ENCODE results near the gene SLCO2A1.

The SLCO2A1 gene

DNA sequence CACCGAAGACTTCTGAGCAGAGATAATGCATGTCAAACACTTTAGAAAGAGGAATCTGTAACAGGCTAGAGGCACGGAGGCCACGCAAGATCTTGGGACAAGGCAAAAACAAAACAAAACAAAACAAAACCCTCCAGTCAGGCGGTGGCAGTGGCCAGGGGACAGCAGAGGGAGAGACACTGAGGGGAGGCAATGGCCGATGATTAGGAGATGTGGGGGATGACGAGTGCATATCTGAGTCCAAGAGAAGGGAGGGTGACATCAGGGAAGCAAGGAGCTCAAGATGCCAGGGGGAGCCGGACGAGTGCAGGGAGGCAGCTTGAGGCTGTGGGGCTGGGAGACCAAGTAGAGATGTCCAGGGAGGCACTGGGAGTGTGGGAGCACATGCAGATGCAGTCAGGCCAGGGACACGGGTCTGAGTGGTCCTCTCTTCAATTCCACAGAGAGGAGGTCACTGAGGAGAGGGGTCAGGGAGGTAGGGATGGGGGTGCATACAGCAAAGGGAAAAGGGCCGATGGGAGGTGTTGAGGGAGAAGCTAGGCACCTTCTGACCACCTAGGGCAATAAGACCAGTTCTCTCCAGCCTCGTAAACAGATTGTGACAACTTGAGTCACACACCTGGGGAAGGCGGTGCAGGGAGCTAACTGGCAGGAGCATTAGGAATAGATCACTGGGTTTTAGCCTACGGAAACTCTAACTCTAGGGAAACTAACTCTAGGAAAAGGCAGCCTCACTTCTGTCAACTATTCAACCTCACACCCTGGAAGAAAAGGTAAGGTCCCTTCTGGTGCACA is 29.6 kb downstream of the SLCO2A1 start:
- DNase-seq (ENCODE audit: low read depth, low spot score): no peak

DNA sequence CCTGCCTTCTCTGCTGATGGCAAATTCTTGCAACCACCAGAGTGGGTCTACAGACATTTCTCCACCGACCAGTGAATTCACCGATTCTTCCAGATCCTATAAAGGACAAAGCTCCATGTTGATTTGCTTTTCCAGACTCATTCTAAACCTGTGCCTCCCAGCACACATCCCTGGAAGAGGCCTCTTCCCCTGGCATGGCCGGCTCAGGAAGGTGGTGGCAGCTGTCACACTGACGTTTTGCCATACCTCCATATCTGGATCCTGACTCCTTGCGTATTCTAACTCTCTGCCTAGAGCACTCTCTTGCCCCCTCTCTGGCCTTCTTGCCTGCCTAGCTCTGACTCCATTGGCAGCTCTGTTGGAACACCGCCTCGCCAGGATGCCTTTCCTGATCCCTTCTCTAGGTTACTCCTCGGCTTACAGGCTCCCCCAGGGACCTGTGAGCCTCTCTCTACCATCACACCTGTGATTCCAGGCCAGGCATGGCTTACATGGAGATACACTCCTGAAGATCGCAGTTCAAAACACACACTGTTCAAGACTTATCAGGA is 31.0 kb downstream of the SLCO2A1 start:
- no peak for DNase-seq (ENCODE audit: low read depth, low spot score)

DNA sequence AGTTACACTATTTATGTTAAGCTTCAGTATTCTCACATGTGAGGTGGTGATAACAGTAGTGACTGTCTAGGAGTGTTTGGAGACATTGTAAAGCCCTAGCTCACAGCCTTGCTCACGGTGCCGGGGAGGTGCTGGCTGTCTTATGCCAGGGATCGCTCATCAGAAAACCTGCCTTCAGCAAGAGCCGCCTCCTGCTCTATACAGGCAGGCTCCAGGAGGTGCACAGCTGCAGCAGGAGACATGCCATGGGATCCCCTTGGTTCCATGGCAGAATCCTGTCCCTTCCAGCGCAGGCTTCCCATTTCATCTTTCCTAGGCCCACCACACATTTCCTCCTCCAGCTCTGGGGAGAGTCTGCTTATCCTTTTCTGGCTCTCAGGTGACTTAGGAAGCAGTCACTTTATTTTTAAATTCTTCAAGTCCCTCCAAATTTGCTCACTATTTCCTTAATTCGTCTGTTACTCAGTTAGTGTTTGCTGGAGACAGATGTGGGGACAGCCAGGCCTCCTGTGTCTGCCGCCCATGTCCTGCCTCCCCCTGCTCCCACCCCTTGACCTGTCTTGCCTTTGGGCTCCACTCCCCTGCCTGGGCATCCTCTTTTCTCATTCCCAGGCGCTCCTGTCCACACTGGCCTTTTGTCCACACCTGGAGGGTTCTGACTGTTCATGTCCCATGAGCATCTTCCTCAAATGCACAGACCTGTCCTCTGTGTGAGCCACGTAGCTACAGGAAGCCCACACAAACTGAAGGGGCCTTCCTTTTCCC is 31.7 kb downstream of the SLCO2A1 start:
- no peak for DNase-seq (ENCODE audit: low read depth, low spot score)

DNA sequence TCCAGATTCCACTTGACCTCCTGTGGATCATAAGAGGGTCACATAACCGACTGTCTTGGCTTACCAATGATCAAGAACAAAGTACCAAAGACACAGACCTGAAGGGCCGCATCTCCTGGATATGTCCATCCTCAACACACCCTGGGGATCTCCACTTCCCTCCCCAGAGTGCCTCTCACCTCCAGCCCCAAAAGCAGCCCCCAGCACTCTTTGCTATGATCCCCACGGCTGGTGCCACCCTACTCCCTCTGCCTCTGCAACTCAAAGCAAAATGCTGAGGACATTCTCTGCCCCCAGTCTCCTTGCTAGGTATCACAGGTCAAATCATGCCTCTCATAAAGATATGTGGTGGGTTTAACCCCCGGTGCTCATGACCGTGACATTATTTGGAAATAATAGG is 32.7 kb downstream of the SLCO2A1 start:
- no peak for DNase-seq (ENCODE audit: low read depth, low spot score)

DNA sequence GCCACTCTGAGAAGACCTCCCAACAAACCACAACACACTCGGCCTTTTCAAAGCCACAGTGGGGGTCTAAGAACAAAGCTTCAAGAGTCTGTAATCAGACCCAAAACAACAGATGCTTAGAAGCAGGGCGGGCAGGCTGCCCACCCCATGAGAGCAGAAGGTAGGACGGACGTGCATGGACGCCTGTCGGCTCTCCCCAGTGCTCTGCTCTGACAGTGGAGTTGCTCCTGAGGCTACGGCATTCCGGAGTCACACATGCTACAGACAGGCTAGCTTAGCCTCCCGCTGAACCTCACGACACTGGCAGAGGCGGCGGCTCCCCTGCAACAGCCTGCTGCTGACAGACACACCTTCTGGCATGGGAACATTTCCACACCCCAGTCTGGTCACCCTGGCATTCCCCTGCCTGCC is 33.5 kb downstream of the SLCO2A1 start:
- peak; percentile 91 for DNase-seq (ENCODE audit: low read depth, low spot score)

DNA sequence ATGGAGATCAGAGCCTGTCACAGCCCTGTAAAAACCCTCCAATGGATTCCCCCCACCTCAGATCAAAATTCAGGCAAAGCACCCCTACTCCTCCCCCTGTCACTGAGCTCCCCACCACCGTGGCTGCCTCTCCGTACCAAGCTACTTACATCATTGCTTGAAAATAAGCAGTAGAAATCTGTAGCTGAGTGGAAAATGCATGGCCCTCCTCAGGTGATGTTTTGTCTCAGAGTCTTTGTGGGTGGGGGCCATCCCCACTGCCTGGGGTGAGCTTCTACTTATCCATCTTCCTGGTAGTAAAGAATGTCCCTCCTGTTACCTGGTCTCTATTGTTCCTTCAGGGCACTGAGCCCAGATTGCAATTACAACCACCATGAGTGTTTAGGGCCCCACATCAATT is 34.5 kb downstream of the SLCO2A1 start:
- no peak for DNase-seq (ENCODE audit: low read depth, low spot score)

DNA sequence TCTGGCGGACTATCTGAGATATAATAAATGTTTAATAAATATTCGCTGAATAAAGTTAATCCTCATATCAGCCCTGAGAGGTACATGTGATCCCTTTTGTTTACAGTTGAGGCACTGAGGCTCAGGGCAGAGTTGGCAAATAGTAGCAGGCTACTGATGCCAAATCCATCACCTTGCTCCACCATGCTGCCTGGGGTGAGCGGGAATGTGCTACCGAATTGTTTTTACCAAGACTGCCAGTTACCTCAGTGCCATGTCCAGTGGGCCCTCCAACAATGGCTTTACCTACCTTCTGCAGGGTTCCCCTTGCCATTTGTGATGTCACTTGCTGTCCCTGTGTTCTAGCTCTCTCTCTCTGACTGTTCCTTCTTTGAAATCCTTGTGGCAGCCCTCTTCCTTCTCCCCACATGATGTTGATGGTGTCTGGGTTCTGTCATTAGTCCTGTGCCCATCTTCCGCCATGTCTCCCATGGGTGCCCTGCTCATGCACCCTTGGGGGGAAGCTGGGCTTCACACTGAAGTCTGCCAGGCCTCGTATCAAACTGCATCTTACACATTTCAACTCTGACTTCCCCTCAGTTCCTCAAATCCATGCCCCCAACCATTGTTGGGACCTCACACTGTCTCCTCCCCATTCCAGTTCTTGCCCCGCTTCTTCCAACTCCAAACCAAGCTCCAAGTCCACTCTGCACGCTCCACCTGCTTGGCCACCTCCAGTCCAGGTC is 35.4 kb downstream of the SLCO2A1 start:
- DNase-seq (ENCODE audit: low read depth, low spot score): no peak

DNA sequence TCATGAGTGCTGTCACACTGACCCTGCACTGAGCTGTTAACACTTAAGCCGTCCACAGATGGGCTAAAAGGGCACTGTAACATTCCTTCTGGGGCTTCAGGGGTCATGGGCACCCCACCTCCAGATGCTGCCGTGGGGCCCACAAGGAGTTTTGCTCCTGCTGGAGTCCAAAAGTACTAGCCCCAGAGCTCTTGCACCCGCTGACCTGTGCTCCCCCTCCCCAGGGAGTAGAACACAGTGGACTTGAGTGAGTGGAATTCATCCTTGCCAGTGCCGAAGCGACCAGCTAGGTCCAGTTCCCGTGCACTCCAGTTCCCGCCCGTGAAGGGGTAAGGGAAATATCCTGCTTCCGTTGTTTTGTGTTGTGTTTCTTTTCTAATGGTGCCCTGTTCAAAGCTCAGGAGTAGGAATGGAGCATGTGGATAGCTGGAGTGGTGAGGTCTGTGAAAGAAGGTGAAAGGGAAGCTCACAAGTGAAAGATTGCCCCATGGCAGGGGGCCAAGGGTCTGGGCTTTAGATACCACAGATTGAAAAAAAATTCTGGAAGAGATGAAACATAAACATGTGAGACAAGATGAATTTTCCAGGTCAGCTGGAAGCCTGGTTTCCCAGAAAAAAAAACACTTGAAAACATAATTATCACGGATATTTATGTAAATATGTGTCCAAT is 36.6 kb downstream of the SLCO2A1 start:
- DNase-seq (ENCODE audit: low read depth, low spot score): no peak

DNA sequence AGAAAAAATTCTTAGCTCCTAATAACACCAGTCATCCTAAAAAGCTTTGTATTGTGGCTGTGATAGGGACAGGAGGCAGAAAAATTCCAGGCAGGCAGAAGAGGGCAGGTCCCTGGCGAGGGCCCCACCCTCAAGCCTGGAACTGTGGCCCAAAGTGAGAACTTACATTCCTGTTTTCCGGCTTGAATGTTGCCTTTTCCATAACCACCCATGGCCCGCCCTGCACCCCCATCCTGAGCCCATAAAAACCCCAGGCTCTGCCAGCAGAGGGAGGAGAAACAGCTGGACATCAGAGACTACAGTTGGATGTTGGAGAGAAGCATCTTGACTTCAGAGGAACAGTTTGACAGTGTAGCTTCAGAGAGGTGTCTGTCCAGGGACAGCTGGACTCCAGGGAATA is 37.3 kb downstream of the SLCO2A1 start:
- DNase-seq (ENCODE audit: low read depth, low spot score): no peak

DNA sequence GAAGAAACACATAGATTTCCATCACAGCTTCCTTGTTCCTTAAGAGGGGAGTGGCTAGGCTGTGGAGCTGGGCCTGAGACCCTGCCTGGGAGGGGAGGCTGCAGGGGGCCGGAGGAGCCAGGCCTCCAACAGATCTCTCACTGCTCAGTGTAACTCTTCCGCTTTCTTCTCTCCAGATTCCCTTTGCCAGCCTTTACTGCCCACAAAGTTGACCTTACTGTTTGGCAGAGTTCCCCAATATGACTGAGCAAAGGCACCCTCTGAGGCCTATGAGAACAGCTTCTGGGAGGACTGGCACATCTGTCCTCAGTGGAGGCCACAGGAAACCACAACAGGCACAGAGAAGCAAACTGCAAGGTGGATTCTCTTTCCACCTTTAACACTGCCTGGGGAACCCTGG is 38.1 kb downstream of the SLCO2A1 start:
- DNase-seq (ENCODE audit: low read depth, low spot score): no peak

DNA sequence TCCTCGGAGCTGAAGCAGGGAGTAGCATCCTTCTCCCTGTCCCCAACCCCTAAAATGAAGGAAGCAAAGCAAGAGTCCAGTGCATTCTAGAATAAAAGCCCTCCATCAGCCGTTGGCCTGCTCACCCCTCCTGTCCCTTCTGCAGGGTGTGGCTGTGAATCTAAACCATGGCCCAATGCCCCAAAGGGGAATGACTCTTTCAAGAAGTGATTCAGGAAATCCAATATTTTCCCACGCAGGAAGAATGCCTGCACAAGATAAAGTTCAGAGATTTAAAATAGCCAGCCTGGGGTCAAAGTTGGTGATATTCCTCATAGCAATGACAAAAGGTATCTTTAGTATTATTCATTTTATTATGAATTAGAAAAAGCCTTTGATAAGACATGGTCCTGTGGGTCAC is 38.5 kb downstream of the SLCO2A1 start:
- no peak for DNase-seq (ENCODE audit: low read depth, low spot score)

DNA sequence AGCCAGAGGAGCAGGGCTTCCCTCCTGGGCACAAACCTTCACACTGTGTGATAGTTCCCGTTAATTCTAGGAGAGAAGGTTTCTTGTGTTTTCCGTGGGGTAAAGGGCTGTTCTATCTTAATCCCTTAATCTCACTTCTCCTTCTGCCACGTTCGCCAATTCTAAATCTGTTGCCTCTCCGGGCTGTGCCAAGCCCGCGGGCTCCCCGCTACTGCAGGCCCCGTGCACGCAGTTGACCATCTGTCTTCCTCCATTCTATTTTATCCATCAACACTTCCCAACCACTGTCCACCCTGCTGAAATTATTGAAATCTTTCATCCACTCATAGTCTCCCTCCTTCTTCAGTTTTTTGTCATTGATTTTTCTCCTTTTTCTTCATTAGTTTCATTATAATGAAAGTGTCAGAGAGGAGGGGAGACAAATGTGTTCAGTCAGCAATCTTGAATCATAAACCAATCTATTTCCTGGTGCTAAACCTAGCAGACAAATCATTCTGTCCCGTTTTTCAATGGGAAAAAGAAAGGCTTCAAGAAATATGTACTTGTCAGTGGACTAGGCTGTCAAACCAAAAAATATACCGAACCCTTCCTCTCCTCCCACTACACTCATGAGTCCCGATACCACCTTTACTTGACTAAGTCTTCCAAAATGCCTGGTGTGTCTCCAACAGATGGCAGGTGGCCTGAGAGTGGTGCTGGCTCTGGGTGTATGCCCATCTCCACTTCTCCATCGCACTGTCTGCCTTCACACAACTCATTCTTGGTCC is 39.6 kb downstream of the SLCO2A1 start:
- DNase-seq (ENCODE audit: low read depth, low spot score): no peak

DNA sequence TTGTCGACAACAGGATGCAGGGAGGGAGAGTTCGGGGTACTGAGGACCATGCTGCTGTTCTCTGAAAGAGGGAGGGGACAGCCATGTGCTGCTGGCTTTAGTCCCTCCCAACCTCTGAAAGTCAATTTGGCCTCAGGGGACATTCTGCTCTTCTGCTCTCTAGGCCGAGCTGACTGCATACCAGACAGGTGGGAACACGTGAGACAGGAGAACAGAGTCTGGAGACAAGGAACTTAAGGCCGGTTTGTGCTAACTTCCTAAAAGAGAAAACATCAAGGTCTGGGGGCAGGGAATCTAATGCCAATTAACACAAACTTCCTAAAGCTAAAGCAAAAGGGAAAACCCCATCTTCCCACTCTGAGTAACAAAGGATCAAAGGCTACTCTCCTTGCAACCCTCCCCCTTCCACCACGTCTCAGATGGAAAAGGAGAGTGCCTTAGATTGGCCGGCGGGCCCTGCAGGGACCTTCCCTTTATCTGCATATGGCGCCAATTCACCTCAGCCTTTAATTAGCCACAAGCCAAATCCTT is 41.0 kb downstream of the SLCO2A1 start:
- peak; percentile 96 for DNase-seq (ENCODE audit: low read depth, low spot score)

DNA sequence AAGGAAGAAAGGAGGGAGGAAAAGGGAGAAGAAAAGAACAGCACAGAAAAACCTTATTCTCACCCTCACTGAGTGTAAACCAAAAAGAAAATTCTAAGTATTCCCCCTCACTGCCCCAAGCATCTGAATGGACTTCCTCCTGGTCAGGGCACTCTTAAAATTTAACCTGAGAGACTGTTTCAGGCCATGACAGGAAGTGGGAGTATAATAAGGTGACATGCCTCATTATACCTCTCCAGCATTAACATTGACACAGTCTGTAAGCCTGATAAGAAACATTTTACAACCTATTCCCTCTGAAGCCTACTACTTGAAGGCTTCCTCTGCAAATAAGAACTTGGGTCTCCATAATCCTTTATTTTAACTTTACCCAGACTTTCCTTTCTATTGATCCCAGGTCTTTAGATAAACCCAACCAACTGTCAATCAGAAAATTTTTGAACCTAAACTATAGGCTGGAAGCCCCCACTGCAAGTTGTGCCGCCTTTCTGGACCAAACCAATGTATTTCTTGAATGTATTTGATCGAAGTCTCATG is 41.7 kb downstream of the SLCO2A1 start:
- DNase-seq (ENCODE audit: low read depth, low spot score): no peak

DNA sequence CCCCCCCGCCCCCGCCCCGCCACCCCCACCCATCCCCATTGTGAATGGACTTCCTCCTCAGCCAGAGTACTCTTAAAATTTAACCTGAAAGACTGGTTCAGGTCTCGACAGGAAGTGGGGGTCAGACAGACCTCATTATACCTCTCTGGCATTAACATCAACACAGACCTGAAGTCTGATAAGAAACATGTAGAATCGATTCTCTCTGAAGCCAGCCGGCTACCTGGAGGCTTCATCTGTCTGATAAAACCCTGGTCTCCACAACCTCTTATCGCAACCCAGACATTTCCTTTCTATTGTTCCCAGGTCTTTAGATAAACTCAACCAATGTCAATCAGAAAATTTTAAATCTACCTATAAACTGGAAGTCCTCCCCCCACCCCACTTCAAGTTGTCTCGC is 42.6 kb downstream of the SLCO2A1 start:
- no peak for DNase-seq (ENCODE audit: low read depth, low spot score)

DNA sequence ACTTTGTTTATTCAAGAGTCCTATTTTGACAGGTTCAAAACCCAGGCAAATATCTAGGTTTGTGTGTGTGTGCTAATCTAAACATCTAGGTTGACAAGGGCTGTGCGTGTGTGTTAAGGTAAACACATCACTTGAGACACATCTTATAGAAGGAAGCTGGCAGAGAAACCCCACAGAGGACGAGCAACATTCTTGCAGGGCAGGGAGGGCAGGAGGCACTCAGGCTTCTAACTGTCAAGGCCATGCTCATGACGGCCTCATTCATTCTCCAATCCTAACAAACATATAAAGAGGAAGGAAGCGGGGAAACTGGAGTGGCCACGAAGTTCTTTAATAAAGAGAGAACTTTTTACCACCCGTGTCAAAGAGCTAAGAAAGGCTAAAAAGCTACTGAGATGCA is 43.4 kb downstream of the SLCO2A1 start:
- no peak for DNase-seq (ENCODE audit: low read depth, low spot score)

DNA sequence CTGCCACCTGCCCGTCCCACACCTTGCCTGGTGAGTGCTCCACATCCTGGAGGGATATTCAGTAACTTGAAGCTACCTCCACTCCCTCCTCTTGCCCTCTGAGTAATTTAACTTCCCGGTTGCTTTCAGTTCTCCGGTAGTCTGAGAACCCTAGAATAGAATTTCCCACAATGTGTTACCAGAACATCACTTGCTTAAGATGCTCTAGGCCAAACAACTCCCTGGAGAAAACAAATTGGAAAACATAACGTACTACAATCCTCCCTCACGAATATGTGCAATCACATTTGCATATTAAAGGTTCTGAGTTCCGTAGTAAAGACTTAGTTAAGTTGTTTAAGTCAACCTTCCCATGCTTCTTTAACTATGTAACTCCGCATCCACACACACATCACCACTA is 44.8 kb downstream of the SLCO2A1 start:
- DNase-seq (ENCODE audit: low read depth, low spot score): no peak

DNA sequence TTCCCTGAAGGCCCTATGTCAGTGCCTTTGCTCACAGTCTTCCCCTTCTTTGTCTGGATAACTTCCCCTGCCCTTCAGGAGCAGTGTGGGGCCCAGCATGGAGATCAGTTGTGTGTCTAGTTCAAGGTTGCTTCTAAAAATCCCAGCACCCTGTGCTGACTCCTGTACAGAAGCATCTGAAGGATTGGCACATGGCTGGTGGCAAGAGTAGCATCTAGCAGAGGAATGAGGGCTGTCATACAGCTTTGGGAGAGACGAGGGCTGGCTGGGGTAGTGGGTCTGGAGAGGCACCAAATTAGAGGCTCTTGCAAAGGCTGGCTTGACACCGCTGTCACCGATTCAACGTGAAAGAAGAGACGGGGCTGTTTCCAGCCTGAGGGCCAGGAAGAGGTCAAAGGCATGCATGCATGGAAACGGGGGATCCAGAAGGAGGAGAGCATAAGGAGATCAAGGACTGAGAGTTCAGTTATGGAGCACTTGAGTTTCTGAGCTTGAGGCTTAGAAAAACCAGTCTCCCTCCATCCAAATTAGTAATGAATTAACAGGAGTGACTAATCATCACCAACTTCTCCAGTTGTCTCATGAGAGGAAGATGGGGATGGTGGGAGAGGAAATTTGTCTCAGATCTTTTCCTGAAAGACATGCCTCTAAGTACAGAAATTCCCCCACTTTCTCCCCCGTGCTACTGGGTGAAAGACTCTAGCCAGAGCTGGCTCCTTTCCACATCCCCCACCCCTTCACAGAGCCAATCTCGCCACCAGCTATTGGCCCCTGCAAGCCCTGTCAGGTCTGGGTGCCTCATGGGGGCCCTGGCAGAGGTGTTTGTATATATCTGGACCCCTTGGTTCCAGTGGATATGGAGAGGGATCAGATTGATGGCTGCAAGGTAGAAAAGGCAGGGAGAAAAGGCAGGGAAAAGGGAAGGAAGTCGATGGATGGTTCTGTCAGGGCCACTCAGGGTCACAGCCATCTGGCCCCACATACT is 45.9 kb downstream of the SLCO2A1 start:
- no peak for DNase-seq (ENCODE audit: low read depth, low spot score)

DNA sequence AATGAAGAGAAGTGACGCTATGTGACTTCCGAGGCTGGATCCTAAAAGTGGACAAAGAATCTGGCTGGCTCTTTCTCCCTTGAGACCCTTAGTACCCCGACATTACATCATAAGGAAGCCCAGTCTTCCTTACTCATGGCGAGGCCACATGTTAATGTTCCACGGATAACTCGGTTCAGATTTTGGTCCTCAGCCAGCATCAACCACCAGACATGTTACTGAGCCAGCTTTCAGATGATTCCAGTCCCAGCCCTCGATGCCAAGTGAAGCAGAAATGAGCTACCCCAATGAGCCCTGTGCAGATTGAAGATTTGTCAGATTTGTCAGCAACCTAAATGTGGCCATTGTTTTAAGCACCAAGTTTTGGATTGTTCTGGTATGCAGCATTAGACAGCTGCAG is 46.6 kb downstream of the SLCO2A1 start:
- DNase-seq (ENCODE audit: low read depth, low spot score): no peak

All from ELF-1 (cell line).